A375 (cell line): ENCODE data around the gene NMT1. TPM values are rescaled to one million over a fixed set of nuclear protein-coding genes. Genes with fewer than 3 reads are reported as not detected.

ENCODE experiments used
- small RNA-seq: library from RNA; depleted of rRNA; stranded (forward); fragments of <200 nt; gene quantifications from one replicate; pipeline ENCODE3, GENCODE V24; 2014
- total RNA-seq: library from RNA; depleted of rRNA; stranded (reverse); fragments of >200 nt; shearing (Covaris generic); gene quantifications from 2 replicates; pipeline ENCODE4 v1.2.3, GENCODE V29; 2014; rRNA removed

NMT1 gene
- total RNA-seq = 87.0 and 114 TPM in 2 replicates

DNA sequence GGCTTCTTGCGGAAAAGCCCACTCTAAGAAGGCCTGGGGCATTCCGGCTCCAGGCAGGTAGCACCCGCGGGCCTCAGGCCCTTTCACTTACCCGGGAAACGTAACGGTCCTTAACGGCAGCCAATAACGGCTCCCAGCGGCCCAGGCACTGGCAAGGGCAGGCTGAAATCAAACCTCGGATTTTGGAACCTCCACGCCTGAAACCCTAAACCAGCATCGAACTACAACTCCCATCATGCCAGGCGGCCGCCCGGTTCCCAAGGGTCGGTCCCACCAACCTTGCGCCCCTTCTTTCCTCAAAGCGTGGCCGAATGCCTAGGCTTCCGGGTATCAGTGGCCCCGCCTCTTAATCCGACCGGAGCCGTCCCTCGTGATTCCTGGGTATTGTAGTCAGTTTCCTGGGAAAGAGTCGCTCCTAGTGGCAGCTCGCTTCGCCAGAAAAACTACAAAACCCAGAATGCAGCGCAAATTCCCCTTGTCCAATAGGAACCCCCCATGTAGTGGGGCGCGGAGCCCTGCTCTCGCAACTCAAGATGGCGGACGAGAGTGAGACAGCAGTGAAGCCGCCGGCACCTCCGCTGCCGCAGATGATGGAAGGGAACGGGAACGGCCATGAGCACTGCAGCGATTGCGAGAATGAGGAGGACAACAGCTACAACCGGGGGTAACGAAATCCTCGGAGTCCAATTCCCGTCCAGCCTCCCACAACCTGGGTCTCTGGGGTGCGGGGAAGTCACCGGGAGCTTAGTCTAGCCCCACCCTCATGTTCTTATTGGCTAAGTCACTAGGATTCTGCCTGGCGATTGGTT is at the start of gene NMT1:
Gene NMT1 (plus strand): TSS at position 521 of the 809 bp plus-strand sequence. CDS start 13 bp downstream, at position 534.

DNA sequence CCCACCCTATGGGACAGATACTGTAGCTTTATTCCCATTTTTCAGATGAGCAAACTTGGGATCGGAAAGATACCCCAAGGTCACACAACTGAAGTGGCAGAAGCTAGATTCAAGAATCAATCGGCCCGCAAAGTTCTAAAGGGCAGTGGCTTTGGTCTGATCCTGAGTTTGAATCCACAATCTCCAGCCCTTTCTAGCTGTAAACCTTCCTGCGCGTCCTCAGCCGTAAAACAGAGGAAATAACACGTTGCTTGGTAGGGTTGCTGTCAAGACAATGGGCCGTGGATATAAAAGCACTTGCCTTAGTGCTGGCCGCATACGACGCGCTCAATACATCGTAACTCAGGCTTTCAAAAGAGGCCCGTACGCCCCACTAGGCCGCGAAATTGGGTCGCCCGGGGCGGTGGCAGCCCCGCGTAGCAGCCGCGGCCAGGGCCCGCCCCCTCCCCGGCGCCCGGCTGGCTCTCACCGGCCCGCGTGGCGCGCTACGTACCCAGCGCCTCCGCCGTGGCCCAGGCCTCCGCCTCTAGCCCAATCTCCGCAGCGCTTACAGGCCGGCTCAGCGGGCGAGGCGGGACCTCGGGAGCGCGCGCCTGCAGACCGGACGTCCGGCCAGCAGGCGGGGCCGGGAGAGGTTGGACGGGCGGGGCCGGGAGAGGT is 9.9 kb upstream of the NMT1 start, which contains the start of gene DCAKD:
Gene DCAKD (minus strand): TSS at position 573 of the 660 bp plus-strand sequence. CDS start 16,747 bp downstream, outside the sequence.

DNA sequence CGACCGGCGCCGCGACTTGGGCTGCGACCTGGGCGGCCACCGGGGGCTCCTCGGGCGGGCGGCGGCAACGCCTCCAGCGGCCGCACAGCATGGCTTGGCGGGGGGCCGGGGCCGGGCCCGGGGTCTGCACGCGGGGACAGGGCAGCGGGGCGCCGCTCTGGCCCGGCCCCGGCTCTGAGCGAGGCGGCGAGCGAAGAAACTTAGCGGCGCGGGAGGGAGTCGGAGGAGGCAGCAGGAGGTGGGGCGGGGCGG is 71.1 kb downstream of the NMT1 start, which contains the start of gene PLCD3:
Gene PLCD3 (minus strand): TSS at position 196 of the 252 bp plus-strand sequence. CDS start 105 bp downstream, at position 91.

DNA sequence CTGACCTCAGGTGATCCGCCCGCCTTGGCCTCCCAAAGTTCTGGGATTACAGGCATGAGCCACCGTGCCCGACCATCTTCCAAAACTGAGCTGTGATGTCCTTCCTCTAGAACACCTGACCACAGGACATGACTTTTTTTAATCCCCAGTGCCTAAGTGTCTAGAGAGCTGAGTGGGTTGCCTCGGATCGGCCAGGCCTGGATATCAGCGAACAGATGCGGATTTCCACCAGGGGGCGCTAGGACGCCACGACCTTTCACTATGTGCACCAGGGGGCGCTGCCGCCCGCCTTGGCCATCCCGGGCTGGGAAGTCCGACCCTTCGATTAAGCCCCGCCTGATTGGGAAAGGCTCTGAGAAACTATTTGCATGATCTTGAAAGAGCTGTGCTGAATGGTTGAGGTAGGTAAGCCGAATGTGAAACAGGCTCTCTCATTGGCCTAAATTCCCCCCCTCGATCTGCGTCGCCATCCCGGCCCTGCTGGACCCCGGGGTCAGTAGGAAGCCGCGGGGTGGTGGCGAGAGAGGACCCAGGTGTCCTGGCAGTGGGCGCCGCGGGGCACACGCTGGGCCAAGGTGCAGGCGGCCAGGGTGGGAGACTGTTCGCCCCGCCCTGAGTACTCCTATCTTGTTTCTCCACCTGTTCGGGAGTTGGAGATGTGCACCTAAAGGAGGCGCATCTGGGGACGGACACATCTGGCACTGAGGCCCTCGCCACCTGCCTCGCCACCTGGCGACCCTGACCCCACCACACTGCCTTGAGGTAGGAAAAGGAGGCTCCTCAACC is 74.3 kb downstream of the NMT1 start, which contains the start of gene ACBD4:
Gene ACBD4 (plus strand): TSS at position 496 of the 786 bp plus-strand sequence. CDS start 458 bp downstream, outside the sequence.

DNA sequence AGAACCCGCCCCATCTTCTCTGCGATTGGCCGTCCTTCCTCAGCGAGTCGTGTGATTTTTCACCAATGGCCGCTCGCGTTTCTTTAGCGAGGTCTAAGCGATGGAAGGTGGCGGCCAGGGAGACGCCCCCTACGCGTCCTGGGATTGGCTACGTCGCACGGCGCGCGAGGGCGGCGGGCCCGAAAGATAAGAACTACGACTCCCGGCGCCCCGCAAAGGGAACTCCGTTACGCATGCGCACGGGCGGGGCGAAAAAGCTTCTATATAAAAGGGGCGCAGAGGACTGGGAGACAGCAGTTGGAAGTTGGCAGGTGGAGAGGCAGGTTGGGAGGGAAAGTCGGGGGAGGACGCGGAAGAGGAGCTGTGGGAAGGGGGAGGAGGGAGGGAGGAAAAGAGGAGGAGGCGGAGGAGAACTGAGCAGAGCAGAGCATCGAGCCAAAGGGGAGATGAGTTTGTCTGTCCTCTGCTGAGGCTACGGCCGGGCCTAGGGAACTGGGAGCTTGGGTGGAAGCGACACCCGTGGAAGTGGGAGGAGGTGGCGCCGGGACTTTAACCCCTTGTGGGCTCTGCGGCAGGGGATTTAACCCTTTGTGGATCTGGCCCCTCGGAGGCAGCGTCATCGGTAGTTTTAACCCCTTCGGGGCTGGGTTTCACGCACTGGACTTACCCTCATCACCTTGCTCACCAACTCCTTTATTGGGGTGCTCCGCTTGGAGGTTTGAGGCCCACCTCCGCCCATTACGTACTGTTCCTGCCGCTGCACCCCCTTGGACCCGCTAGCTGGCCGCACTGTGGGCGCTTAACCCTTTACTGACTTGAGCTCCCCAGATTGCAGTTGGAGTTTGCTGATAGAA is 87.3 kb downstream of the NMT1 start, which contains the start of gene HEXIM1:
Gene HEXIM1 (plus strand): TSS at position 293 of the 854 bp plus-strand sequence. CDS start 716 bp downstream, outside the sequence.

Small RNA genes within 50 kb of the gene (small RNA-seq; reads per million reads assigned to genes)
- gene MIR6784 (not detected), gene RF00019 (not detected)

Other genes starting within 250 kb of the NMT1 start
- gene GJC1, start 231.0 kb upstream of the NMT1 start, total RNA-seq = 24.3 and 26.5 TPM in 2 replicates
- gene HIGD1B, start 213.4 kb upstream of the NMT1 start, total RNA-seq = not detected in 2 replicates
- 160 and 181 TPM in 2 replicates for gene EFTUD2, start 161.9 kb upstream of the NMT1 start, total RNA-seq
- gene GFAP, start 145.8 kb upstream of the NMT1 start, total RNA-seq = 0.03 and 0.23 TPM in 2 replicates
- gene KIF18B, start 113.5 kb upstream of the NMT1 start, total RNA-seq = 11.8 and 13.6 TPM in 2 replicates
- gene C1QL1, start 93.0 kb upstream of the NMT1 start, total RNA-seq = 6.0 and 6.3 TPM in 2 replicates
- 34.5 and 47.1 TPM in 2 replicates for gene DCAKD, start 9.7 kb upstream of the NMT1 start, total RNA-seq
- 19.6 and 25.8 TPM in 2 replicates for gene PLCD3, start 71.2 kb downstream of the NMT1 start, total RNA-seq
- 8.8 and 10.2 TPM in 2 replicates for gene ACBD4, start 74.4 kb downstream of the NMT1 start, total RNA-seq
- gene HEXIM1, start 87.2 kb downstream of the NMT1 start, total RNA-seq = 30.5 and 35.8 TPM in 2 replicates
- 15.2 and 16.9 TPM in 2 replicates for gene HEXIM2, start 100.6 kb downstream of the NMT1 start, total RNA-seq
- gene FMNL1, start 160.6 kb downstream of the NMT1 start, total RNA-seq = 4.8 and 5.9 TPM in 2 replicates
- gene SPATA32, start 200.8 kb downstream of the NMT1 start, total RNA-seq = 0.13 TPM in 1 of 2 replicates, not detected in the other